ENCODE measurements around the gene LGALS12. TPM values are rescaled to one million over a fixed set of nuclear protein-coding genes. Genes with fewer than 3 reads are reported as not detected.
"Not testable (repeated sequence)": the region's sequence is repeated elsewhere in the genome, so short reads cannot be mapped to it uniquely, and the experiment has no call there.

LGALS12 gene
- total RNA-seq, 2 experiments from 2014 or later, result not detected

GRCh38 chr11:63547061-63547460, 41.2 kb downstream of the LGALS12 start:
- Histone ChIP-seq H3K27me3 (ENCODE audit: control insufficient read depth in 1 of 2, insufficient read depth in 2 of 2, low read length in 2 of 2) (no peaks in the 10 kb centered on the region), H3K27ac (ENCODE audit: low read depth in 1 of 2, low read length in 2 of 2) (no peak overlapping the region), H3K4me3 (ENCODE audit: low read length) (no peak overlapping the region), H3K4me1 (ENCODE audit: insufficient read depth, low read length) (peaks cover 21% of the 10 kb centered on the region), H3K9me3 (ENCODE audit: control insufficient read depth in 1 of 2, insufficient read depth in 1 of 2, low read length in 2 of 2) (no peaks in the 10 kb centered on the region), H3K36me3 (ENCODE audit: insufficient read depth, low read length) (peaks cover 48% of the 10 kb centered on the region)
- Mint-ChIP-seq H3K4me3 (no peak overlapping the region), H3K4me1 (ENCODE audit: low read depth) (peaks cover 33% of the 10 kb centered on the region), H3K36me3 (ENCODE audit: low read depth) (peaks cover 59% of the 10 kb centered on the region), H3K27ac (peak overlapping the region; percentile 47), H3K27me3 (no peaks in the 10 kb centered on the region), H3K9me3 (no peaks in the 10 kb centered on the region)
- ChIA-PET POLR2A (interaction anchor here (1.2 to 1.6 kb wide), 2 partner anchors 10 to 20 kb away, joined by 3 to 8 read pairs; partner anchors contain the start of gene PLAAT4), CTCF (no interaction called here)
- no peak for ATAC-seq (ENCODE audit: poor library complexity)
- no peak for DNase-seq
- TF ChIP-seq CTCF (IDR thresholded peaks at IDR 0.05), result no peak
- intact Hi-C loops (cut with DNase I, micrococcal nuclease), result loop anchor here in 1 of 2 experiments (5.0 kb wide), 1 partner anchor 85 kb away; no protein-coding TSS in a partner anchor

- H3K27me3 ChIP-seq (ENCODE audit: control insufficient read depth in 1 of 2, insufficient read depth in 2 of 2, low read length in 2 of 2), result no peaks in the 10 kb centered on the region
- no peak for ATAC-seq (ENCODE audit: poor library complexity)
- POLR2A ChIA-PET, result interaction anchor here (0.6 to 2.0 kb wide), 2 partner anchors 16 to 30 kb away, joined by 4 to 7 read pairs; no protein-coding TSS in a partner anchor
- Mint-ChIP-seq H3K9me3 (no peaks in the 10 kb centered on the region), H3K36me3 (ENCODE audit: low read depth) (peaks cover 49% of the 10 kb centered on the region), H3K4me1 (ENCODE audit: low read depth) (peaks cover 33% of the 10 kb centered on the region), H3K27me3 (no peaks in the 10 kb centered on the region), H3K4me3 (no peak overlapping the region), H3K27ac (peak overlapping the region; percentile 54)
- no peak for TF ChIP-seq CTCF (IDR thresholded peaks at IDR 0.05)
- intact Hi-C loops (cut with DNase I, micrococcal nuclease), result loop anchor here in 1 of 2 experiments (5.0 kb wide), 1 partner anchor 84 kb away; no protein-coding TSS in a partner anchor
- CTCF ChIA-PET, result no interaction called here
- no peaks in the 10 kb centered on the region for H3K9me3 ChIP-seq (ENCODE audit: control insufficient read depth in 1 of 2, insufficient read depth in 1 of 2, low read length in 2 of 2)
- H3K4me1 ChIP-seq (ENCODE audit: insufficient read depth, low read length), result peaks cover 27% of the 10 kb centered on the region
- no peak overlapping the region for H3K4me3 ChIP-seq (ENCODE audit: low read length)
- H3K36me3 ChIP-seq (ENCODE audit: insufficient read depth, low read length), result peaks cover 42% of the 10 kb centered on the region
- no peak for DNase-seq
- no peak overlapping the region for H3K27ac ChIP-seq (ENCODE audit: low read depth in 1 of 2, low read length in 2 of 2)
Measured at GRCh38 chr11:63548178-63548577, 42.3 kb downstream of the LGALS12 start.

GRCh38 chr11:63549411-63549810, 43.5 kb downstream of the LGALS12 start:
- Histone ChIP-seq H3K36me3 (ENCODE audit: insufficient read depth, low read length) (peaks cover 33% of the 10 kb centered on the region), H3K4me1 (ENCODE audit: insufficient read depth, low read length) (peaks cover 36% of the 10 kb centered on the region), H3K27ac (ENCODE audit: low read depth in 1 of 2, low read length in 2 of 2) (no peak overlapping the region), H3K27me3 (ENCODE audit: control insufficient read depth in 1 of 2, insufficient read depth in 2 of 2, low read length in 2 of 2) (no peaks in the 10 kb centered on the region), H3K4me3 (ENCODE audit: low read length) (no peak overlapping the region), H3K9me3 (ENCODE audit: control insufficient read depth in 1 of 2, insufficient read depth in 1 of 2, low read length in 2 of 2) (no peaks in the 10 kb centered on the region)
- TF ChIP-seq CTCF (IDR thresholded peaks at IDR 0.05), result no peak
- ChIA-PET CTCF (no interaction called here), POLR2A (interaction anchor here (1.4 to 6.5 kb wide), 3 partner anchors 12 to 25 kb away, joined by 4 to 86 read pairs (median 7); partner anchors contain the start of gene PLAAT4)
- H3K36me3 Mint-ChIP-seq (ENCODE audit: low read depth), result peaks cover 37% of the 10 kb centered on the region
- H3K27me3 Mint-ChIP-seq, result no peaks in the 10 kb centered on the region
- peak overlapping the region; percentile 75 for H3K27ac Mint-ChIP-seq
- intact Hi-C loops (cut with DNase I, micrococcal nuclease), result loop anchor here in 1 of 2 experiments (5.0 kb wide), 1 partner anchor 83 kb away; no protein-coding TSS in a partner anchor
- H3K9me3 Mint-ChIP-seq, result no peaks in the 10 kb centered on the region
- peaks cover 42% of the 10 kb centered on the region for H3K4me1 Mint-ChIP-seq (ENCODE audit: low read depth)
- peak overlapping the region; percentile 56 for H3K4me3 Mint-ChIP-seq
- DNase-seq (no peak), ATAC-seq (ENCODE audit: poor library complexity) (no peak)

- peak overlapping the region; percentile 89 for H3K27ac Mint-ChIP-seq
- H3K9me3 ChIP-seq (ENCODE audit: control insufficient read depth in 1 of 2, insufficient read depth in 1 of 2, low read length in 2 of 2); H3K4me3 ChIP-seq (ENCODE audit: low read length); CTCF ChIA-PET; H3K27me3 Mint-ChIP-seq; ATAC-seq (ENCODE audit: poor library complexity); H3K4me3 Mint-ChIP-seq; DNase-seq; H3K27me3 ChIP-seq (ENCODE audit: control insufficient read depth in 1 of 2, insufficient read depth in 2 of 2, low read length in 2 of 2); H3K9me3 Mint-ChIP-seq; H3K27ac ChIP-seq (ENCODE audit: low read depth in 1 of 2, low read length in 2 of 2): not testable (repeated sequence)
- intact Hi-C loops (cut with DNase I, micrococcal nuclease), result loop anchor here in 1 of 2 experiments (5.0 kb wide), 1 partner anchor 73 kb away; no protein-coding TSS in a partner anchor
- H3K36me3 Mint-ChIP-seq (ENCODE audit: low read depth), result peaks cover 29% of the 10 kb centered on the region
- Histone ChIP-seq H3K4me1 (ENCODE audit: insufficient read depth, low read length) (peaks cover 40% of the 10 kb centered on the region), H3K36me3 (ENCODE audit: insufficient read depth, low read length) (peaks cover 25% of the 10 kb centered on the region)
- POLR2A ChIA-PET, result interaction anchor here (1.4 to 6.5 kb wide), 5 partner anchors 13 to 59 kb away, joined by 4 to 86 read pairs (median 7); partner anchors contain the start of genes PLAAT4 and PLAAT5
- peaks cover 48% of the 10 kb centered on the region for H3K4me1 Mint-ChIP-seq (ENCODE audit: low read depth)
Measured at GRCh38 chr11:63550156-63550700, 44.3 kb downstream of the LGALS12 start.
